GM18502 (cell line): ENCODE results near the gene COLEC11.
A peak's percentile ranks its signal among the peaks of the same experiment; 100 is the strongest.

Experiments
- ATAC-seq: cut with Tn5 transposase; IDR thresholded peaks from one replicate; pipeline ENCODE4 v1.9.1; 2021; ENCODE audit warnings: mild to moderate bottlenecking; ENCODE audit not compliant: unreplicated experiment, poor library complexity

The COLEC11 gene

GRCh38 chr2:3666613-3666975 lies 71.7 kb downstream of the COLEC11 start:
- ATAC-seq = no peak

- ATAC-seq = peak; percentile 63
These were observed 72.3 kb downstream of the COLEC11 start for GRCh38 chr2:3667151-3667631.

- ATAC-seq = no peak
These were observed 74.7 kb downstream of the COLEC11 start for GRCh38 chr2:3669656-3670055.

GRCh38 chr2:3670376-3670775 lies 75.5 kb downstream of the COLEC11 start:
- ATAC-seq = no peak

- no peak for ATAC-seq
These were observed 76.0 kb downstream of the COLEC11 start for GRCh38 chr2:3670941-3671340.

- ATAC-seq = no peak
These were observed 78.2 kb downstream of the COLEC11 start for GRCh38 chr2:3672861-3673678.

- ATAC-seq = no peak
These were observed 79.3 kb downstream of the COLEC11 start for GRCh38 chr2:3674066-3674845.

- ATAC-seq = no peak
These were observed 80.8 kb downstream of the COLEC11 start for GRCh38 chr2:3675687-3676086.

- ATAC-seq = no peak
These were observed 82.5 kb downstream of the COLEC11 start for GRCh38 chr2:3677436-3677835.

- ATAC-seq = no peak
These were observed 83.3 kb downstream of the COLEC11 start for GRCh38 chr2:3678212-3678611.

- no peak for ATAC-seq
These were observed 84.3 kb downstream of the COLEC11 start for GRCh38 chr2:3679180-3679579.

- no peak for ATAC-seq
These were observed 84.9 kb downstream of the COLEC11 start for GRCh38 chr2:3679616-3680393.

GRCh38 chr2:3680548-3681345 lies 85.8 kb downstream of the COLEC11 start:
- ATAC-seq = no peak

GRCh38 chr2:3681625-3682024 lies 86.7 kb downstream of the COLEC11 start:
- no peak for ATAC-seq

- ATAC-seq = no peak
These were observed 87.9 kb downstream of the COLEC11 start for GRCh38 chr2:3682811-3683210.

- no peak for ATAC-seq
These were observed 89.0 kb downstream of the COLEC11 start for GRCh38 chr2:3683748-3684454.

- no peak for ATAC-seq
These were observed 95.3 kb downstream of the COLEC11 start for GRCh38 chr2:3689998-3690748.

GRCh38 chr2:3692375-3692774 lies 97.5 kb downstream of the COLEC11 start:
- ATAC-seq = no peak
